ENCODE measurements around the gene ANXA1.
A peak's percentile ranks its signal among the peaks of the same experiment; 100 is the strongest.

Gene ANXA1

GRCh38 chr9:73152543-73152844 lies 829 bp downstream of the ANXA1 start:
- peak overlapping the region; percentile 84 to 92 (median 88) for H3K27ac Mint-ChIP-seq
- no peaks in the 10 kb centered on the region for H3K9me3 Mint-ChIP-seq
- H3K4me3 Mint-ChIP-seq, result peak overlapping the region; percentile 63 to 76 (median 69)
- H3K27me3 Mint-ChIP-seq (ENCODE audit: low read depth), result no peaks in the 10 kb centered on the region
- peaks cover 33% of the 10 kb centered on the region for H3K4me1 Mint-ChIP-seq
- no peaks in the 10 kb centered on the region for H3K36me3 Mint-ChIP-seq (ENCODE audit: low read depth)
- no peak for TF ChIP-seq CTCF (IDR thresholded peaks at IDR 0.05; ENCODE audit: unreplicated experiment in 3 of 3)

- Mint-ChIP-seq H3K4me1 (peaks cover 33% of the 10 kb centered on the region), H3K9me3 (no peaks in the 10 kb centered on the region), H3K4me3 (peak overlapping the region; percentile 57 to 63 (median 63)), H3K36me3 (ENCODE audit: low read depth) (no peaks in the 10 kb centered on the region), H3K27ac (peak overlapping the region; percentile 84 to 92 (median 88)), H3K27me3 (ENCODE audit: low read depth) (no peaks in the 10 kb centered on the region)
- TF ChIP-seq CTCF (IDR thresholded peaks at IDR 0.05; ENCODE audit: unreplicated experiment in 3 of 3), result no peak
Measured at GRCh38 chr9:73152953-73153352, 1.3 kb downstream of the ANXA1 start.

GRCh38 chr9:73153793-73154227 lies 2.1 kb downstream of the ANXA1 start:
- no peaks in the 10 kb centered on the region for H3K36me3 Mint-ChIP-seq (ENCODE audit: low read depth)
- peak overlapping the region in 2 of 3 experiments; percentile 57 to 74 for H3K4me3 Mint-ChIP-seq
- TF ChIP-seq CTCF (IDR thresholded peaks at IDR 0.05; ENCODE audit: unreplicated experiment in 3 of 3), result no peak
- no peaks in the 10 kb centered on the region for H3K27me3 Mint-ChIP-seq (ENCODE audit: low read depth)
- peak overlapping the region; percentile 21 to 84 (median 79) for H3K27ac Mint-ChIP-seq
- H3K4me1 Mint-ChIP-seq, result peaks cover 27% of the 10 kb centered on the region
- H3K9me3 Mint-ChIP-seq, result no peaks in the 10 kb centered on the region

GRCh38 chr9:73154271-73154670 lies 2.6 kb downstream of the ANXA1 start:
- H3K27ac Mint-ChIP-seq, result peak overlapping the region; percentile 59 to 84 (median 79)
- H3K4me3 Mint-ChIP-seq, result peak overlapping the region in 2 of 3 experiments; percentile 37 to 50
- no peaks in the 10 kb centered on the region for H3K36me3 Mint-ChIP-seq (ENCODE audit: low read depth)
- TF ChIP-seq CTCF (IDR thresholded peaks at IDR 0.05; ENCODE audit: unreplicated experiment in 3 of 3), result no peak
- no peaks in the 10 kb centered on the region for H3K9me3 Mint-ChIP-seq
- peaks cover 23% of the 10 kb centered on the region for H3K4me1 Mint-ChIP-seq
- no peaks in the 10 kb centered on the region for H3K27me3 Mint-ChIP-seq (ENCODE audit: low read depth)

- Mint-ChIP-seq H3K36me3 (ENCODE audit: low read depth) (no peaks in the 10 kb centered on the region), H3K9me3 (no peaks in the 10 kb centered on the region), H3K4me3 (peak overlapping the region in 2 of 3 experiments; percentile 13 to 50), H3K27me3 (ENCODE audit: low read depth) (no peaks in the 10 kb centered on the region), H3K27ac (peak overlapping the region; percentile 59 to 84 (median 79)), H3K4me1 (peaks cover 19% of the 10 kb centered on the region)
- TF ChIP-seq CTCF (IDR thresholded peaks at IDR 0.05; ENCODE audit: unreplicated experiment in 3 of 3), result no peak
Measured at GRCh38 chr9:73154722-73155121, 3.1 kb downstream of the ANXA1 start.

GRCh38 chr9:73155377-73155776 lies 3.7 kb downstream of the ANXA1 start:
- Mint-ChIP-seq H3K27me3 (ENCODE audit: low read depth) (no peaks in the 10 kb centered on the region), H3K4me3 (no peak overlapping the region), H3K9me3 (no peaks in the 10 kb centered on the region), H3K36me3 (ENCODE audit: low read depth) (no peaks in the 10 kb centered on the region), H3K4me1 (peaks cover 17% of the 10 kb centered on the region), H3K27ac (peak overlapping the region in 1 of 3 experiments; percentile 84)
- no peak for TF ChIP-seq CTCF (IDR thresholded peaks at IDR 0.05; ENCODE audit: unreplicated experiment in 3 of 3)
